ENCODE measurements around the gene MAN1A1.

The MAN1A1 gene

DNA sequence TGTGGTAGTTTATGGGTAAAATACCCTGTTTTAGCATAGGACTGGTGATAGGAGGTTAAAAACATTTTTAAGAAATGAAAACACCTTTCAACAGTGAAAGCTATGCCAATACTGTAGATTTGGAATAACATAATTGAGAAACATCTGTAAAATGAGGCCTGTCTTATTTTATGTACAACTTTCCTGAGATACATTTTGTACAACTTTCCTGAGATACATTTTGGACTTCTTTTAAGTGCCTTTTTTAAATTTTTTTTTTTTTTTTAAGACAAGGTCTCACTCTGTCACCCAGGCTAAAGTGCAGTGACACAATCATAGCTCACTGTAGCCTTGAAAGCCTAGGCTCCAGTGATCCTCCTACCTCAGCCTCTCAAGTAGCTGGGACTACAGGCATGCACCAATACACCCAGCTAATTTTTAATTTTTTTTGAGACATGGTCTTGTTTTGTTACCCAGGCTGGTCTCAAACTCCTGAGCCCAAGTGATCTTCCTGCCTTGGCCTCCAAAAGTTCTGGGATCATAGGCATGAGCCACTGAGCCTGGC lies 84.6 kb downstream of the MAN1A1 start:
- no peak for TF ChIP-seq SIN3A (IDR thresholded peaks at IDR 0.05; ENCODE audit: borderline replicate concordance, insufficient read depth, low read length)
- no peak for TF ChIP-seq POLR2AphosphoS5 (IDR thresholded peaks at IDR 0.05; ENCODE audit: low read depth, low read length)

GRCh38 chr6:119262612-119263011 lies 86.9 kb downstream of the MAN1A1 start:
- no peak for TF ChIP-seq SIN3A (IDR thresholded peaks at IDR 0.05; ENCODE audit: borderline replicate concordance, insufficient read depth, low read length)
- TF ChIP-seq, protein P1, sequence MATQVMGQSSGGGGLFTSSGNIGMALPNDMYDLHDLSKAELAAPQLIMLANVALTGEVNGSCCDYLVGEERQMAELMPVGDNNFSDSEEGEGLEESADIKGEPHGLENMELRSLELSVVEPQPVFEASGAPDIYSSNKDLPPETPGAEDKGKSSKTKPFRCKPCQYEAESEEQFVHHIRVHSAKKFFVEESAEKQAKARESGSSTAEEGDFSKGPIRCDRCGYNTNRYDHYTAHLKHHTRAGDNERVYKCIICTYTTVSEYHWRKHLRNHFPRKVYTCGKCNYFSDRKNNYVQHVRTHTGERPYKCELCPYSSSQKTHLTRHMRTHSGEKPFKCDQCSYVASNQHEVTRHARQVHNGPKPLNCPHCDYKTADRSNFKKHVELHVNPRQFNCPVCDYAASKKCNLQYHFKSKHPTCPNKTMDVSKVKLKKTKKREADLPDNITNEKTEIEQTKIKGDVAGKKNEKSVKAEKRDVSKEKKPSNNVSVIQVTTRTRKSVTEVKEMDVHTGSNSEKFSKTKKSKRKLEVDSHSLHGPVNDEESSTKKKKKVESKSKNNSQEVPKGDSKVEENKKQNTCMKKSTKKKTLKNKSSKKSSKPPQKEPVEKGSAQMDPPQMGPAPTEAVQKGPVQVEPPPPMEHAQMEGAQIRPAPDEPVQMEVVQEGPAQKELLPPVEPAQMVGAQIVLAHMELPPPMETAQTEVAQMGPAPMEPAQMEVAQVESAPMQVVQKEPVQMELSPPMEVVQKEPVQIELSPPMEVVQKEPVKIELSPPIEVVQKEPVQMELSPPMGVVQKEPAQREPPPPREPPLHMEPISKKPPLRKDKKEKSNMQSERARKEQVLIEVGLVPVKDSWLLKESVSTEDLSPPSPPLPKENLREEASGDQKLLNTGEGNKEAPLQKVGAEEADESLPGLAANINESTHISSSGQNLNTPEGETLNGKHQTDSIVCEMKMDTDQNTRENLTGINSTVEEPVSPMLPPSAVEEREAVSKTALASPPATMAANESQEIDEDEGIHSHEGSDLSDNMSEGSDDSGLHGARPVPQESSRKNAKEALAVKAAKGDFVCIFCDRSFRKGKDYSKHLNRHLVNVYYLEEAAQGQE (IDR thresholded peaks at IDR 0.05; ENCODE audit: insufficient read depth in 1 of 2, low read depth in 2 of 2, low read length in 2 of 2): no peak
- no peak for TF ChIP-seq TAF1 (IDR thresholded peaks at IDR 0.05; ENCODE audit: borderline replicate concordance, insufficient read depth, low read length)
- TF ChIP-seq FOXP2 (optimal IDR thresholded peaks at IDR 0.05; ENCODE audit: borderline replicate concordance, extremely low read depth, extremely low read length, insufficient read depth): no peak
- no peak for TF ChIP-seq POLR2AphosphoS5 (IDR thresholded peaks at IDR 0.05; ENCODE audit: low read depth, low read length)

- TF ChIP-seq SIN3A (IDR thresholded peaks at IDR 0.05; ENCODE audit: borderline replicate concordance, insufficient read depth, low read length) (no peak), TAF1 (IDR thresholded peaks at IDR 0.05; ENCODE audit: borderline replicate concordance, insufficient read depth, low read length) (no peak), FOXP2 (optimal IDR thresholded peaks at IDR 0.05; ENCODE audit: borderline replicate concordance, extremely low read depth, extremely low read length, insufficient read depth) (no peak), POLR2AphosphoS5 (IDR thresholded peaks at IDR 0.05; ENCODE audit: low read depth, low read length) (no peak)
- TF ChIP-seq, protein P1 (IDR thresholded peaks at IDR 0.05; ENCODE audit: insufficient read depth in 1 of 2, low read depth in 2 of 2, low read length in 2 of 2): no peak
Measured at GRCh38 chr6:119261944-119262284, 87.6 kb downstream of the MAN1A1 start.

DNA sequence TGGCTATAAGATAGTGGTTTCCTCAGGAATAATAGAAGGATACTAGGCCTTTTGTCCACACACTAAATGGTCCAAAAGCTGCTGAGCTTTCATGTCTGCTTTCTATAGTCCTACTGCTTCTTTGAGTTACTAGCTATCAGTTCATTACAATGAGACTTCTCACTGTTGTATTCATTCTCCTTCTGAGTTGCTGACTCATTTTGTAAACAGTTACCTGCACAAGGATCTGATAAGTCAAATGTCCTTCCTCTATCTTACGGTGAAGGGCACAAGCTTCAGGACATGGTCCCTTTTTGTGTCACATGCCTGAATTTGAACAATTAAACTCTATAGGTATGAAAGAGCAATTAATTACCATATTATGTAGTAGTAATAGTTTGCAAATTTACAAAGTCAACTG lies 90.5 kb downstream of the MAN1A1 start:
- no peak for TF ChIP-seq FOXP2 (optimal IDR thresholded peaks at IDR 0.05; ENCODE audit: borderline replicate concordance, extremely low read depth, extremely low read length, insufficient read depth)
- TF ChIP-seq, protein P1 (IDR thresholded peaks at IDR 0.05; ENCODE audit: insufficient read depth in 1 of 2, low read depth in 2 of 2, low read length in 2 of 2): no peak
- TF ChIP-seq TAF1 (IDR thresholded peaks at IDR 0.05; ENCODE audit: borderline replicate concordance, insufficient read depth, low read length): no peak
- TF ChIP-seq POLR2AphosphoS5 (IDR thresholded peaks at IDR 0.05; ENCODE audit: low read depth, low read length): no peak
- TF ChIP-seq SIN3A (IDR thresholded peaks at IDR 0.05; ENCODE audit: borderline replicate concordance, insufficient read depth, low read length): no peak

GRCh38 chr6:119257726-119258125 lies 91.8 kb downstream of the MAN1A1 start:
- TF ChIP-seq FOXP2 (optimal IDR thresholded peaks at IDR 0.05; ENCODE audit: borderline replicate concordance, extremely low read depth, extremely low read length, insufficient read depth) (no peak), SIN3A (IDR thresholded peaks at IDR 0.05; ENCODE audit: borderline replicate concordance, insufficient read depth, low read length) (no peak), POLR2AphosphoS5 (IDR thresholded peaks at IDR 0.05; ENCODE audit: low read depth, low read length) (no peak), TAF1 (IDR thresholded peaks at IDR 0.05; ENCODE audit: borderline replicate concordance, insufficient read depth, low read length) (no peak)
- TF ChIP-seq, protein P1 (IDR thresholded peaks at IDR 0.05; ENCODE audit: insufficient read depth in 1 of 2, low read depth in 2 of 2, low read length in 2 of 2): no peak
